Measurements from ENCODE around the gene ZNF865. TPM values are rescaled to one million over a fixed set of nuclear protein-coding genes. Genes with fewer than 3 reads are reported as not detected.

The ZNF865 gene
- total and polyA plus RNA-seq, 8 donors, result 1.3 to 60.5 (median 6.6) TPM

DNA sequence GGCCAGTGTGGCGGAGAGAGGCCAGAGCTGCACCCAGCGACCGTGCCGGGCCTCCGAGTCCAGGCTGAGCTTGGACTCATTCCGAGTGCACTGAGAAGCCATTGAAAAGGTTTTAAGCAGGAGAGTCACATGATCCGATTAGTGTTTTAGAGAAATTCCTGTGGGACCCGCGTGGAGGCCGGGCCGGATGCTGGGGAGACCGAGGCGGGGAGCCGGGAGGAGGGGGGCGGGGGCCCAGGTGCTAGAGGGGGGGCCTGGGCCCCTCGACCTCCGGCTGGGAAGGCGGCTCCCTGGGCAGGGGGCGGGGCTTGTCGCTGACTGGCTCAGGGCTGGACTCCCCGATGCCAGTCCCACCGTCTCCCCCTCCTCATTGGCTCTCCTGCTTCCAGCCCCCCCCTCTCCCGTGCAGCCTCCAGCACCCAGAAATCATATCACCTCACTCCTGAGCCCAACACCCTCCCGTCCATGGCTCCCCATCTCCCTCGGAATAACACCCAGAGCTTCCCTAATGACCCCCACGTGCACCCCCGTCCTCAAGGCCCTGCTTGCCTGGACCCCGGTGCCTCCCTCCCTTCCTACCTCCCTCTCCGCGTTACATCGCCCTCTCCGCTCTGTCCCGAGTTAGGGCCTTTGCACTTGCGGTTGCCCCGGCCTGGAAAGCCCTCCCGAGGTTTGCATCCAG lies 19.6 kb upstream of the ZNF865 start:
- Histone ChIP-seq H3K9me3 (no peaks in the 10 kb centered on the region), H3K27ac (peak overlapping the region; percentile 42 to 84 (median 81)), H3K4me1 (peaks cover 31 to 48% (median 41%) of the 10 kb centered on the region in 4 donors), H3K4me3 (peak overlapping the region; percentile 36 to 48 (median 38)), H3K27me3 (peaks cover 0 to 15% (median 0%) of the 10 kb centered on the region in 3 donors), H3K36me3 (no peaks in the 10 kb centered on the region)
- intact Hi-C loops (cut with DNase I; ENCODE audit: low total_unique reads), result no loop called here
- TF ChIP-seq POLR2A (IDR thresholded peaks at IDR 0.05) (no peak), CTCF (IDR thresholded peaks at IDR 0.05) (no peak), POLR2AphosphoS5 (IDR thresholded peaks at IDR 0.05) (no peak), EP300 (IDR thresholded peaks at IDR 0.05) (no peak)
- WGBS, 5 donors, result 2 to 4% (median 3%) methylated on average over 26 to 36 of the region's 36 CpGs
- DNase-seq, result peak; percentile 76 to 95

DNA sequence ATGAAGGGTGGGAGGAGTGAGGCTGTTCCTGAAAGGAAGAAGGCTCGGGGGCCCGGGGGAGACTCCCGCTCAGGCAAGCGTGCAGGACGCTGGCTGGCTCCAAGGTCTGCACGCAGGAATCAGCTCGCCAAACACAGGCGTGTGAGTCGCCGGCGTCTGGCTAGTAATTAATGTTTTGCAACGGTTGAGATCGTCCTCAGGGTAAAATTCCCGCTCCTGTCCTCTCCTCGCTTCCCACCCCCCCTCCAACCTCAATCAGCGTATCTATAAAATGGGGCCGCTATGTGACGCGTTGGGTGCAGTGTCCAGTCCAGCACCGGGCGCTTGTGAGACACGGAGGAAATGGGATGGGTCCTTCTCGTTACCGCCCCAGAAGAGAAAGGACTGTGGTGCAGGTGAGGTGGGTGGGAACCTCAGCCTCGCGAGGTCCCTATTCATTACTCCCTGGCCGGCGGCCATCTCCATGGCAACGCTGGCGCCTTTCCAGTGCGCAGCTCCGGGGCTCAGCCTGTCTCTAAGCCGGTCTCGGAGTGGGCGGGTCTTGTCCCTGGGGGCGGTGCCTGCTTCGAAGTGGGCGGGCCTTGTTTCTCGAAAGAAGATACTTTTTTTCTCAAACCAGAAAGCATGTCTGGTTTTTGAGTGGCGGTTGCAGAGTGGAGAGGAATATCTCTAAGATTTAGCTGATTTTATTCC lies 18.3 kb upstream of the ZNF865 start:
- 0 to 1% (median 1%) methylated on average over 28 to 40 of the region's 40 CpGs for WGBS, 5 donors
- peak; percentile 98 to 99 for DNase-seq
- peaks cover 0 to 15% (median 0%) of the 10 kb centered on the region in 3 donors for H3K27me3 ChIP-seq
- peak overlapping the region; percentile 35 to 48 (median 36) for H3K4me3 ChIP-seq
- TF ChIP-seq POLR2A (IDR thresholded peaks at IDR 0.05), result no peak
- TF ChIP-seq CTCF (IDR thresholded peaks at IDR 0.05), result no peak
- TF ChIP-seq POLR2AphosphoS5 (IDR thresholded peaks at IDR 0.05), result peak in 2 of 3 donors; percentile 36 to 67
- peaks cover under 1 to 7% (median 5%) of the 10 kb centered on the region in 4 donors for H3K36me3 ChIP-seq
- H3K4me1 ChIP-seq, result peaks cover 20 to 35% (median 29%) of the 10 kb centered on the region in 4 donors
- no peaks in the 10 kb centered on the region for H3K9me3 ChIP-seq
- intact Hi-C loops (cut with DNase I; ENCODE audit: low total_unique reads), result no loop called here
- peak overlapping the region; percentile 42 to 84 (median 68) for H3K27ac ChIP-seq

GRCh38 chr19:55588738-55589137 lies 16.7 kb upstream of the ZNF865 start:
- peaks cover 0 to 15% (median 0%) of the 10 kb centered on the region in 3 donors for H3K27me3 ChIP-seq
- intact Hi-C loops (cut with DNase I; ENCODE audit: low total_unique reads), result no loop called here
- 90 to 96% (median 94%) methylated on average over 8 of the region's 8 CpGs for WGBS, 5 donors

More at GRCh38 chr19:55588738-55589137, 16.7 kb upstream of the ZNF865 start:
- H3K27ac ChIP-seq, result no peak overlapping the region
- peaks cover 3 to 24% (median 19%) of the 10 kb centered on the region in 4 donors for H3K36me3 ChIP-seq
- DNase-seq, result no peak
- TF ChIP-seq EP300 (IDR thresholded peaks at IDR 0.05) (no peak), POLR2AphosphoS5 (IDR thresholded peaks at IDR 0.05) (no peak), CTCF (IDR thresholded peaks at IDR 0.05) (no peak), POLR2A (IDR thresholded peaks at IDR 0.05) (no peak)
- peaks cover 17 to 28% (median 24%) of the 10 kb centered on the region in 4 donors for H3K4me1 ChIP-seq
- H3K9me3 ChIP-seq, result no peaks in the 10 kb centered on the region
- H3K4me3 ChIP-seq, result no peak overlapping the region
